ENCODE data around the gene MCF2L.
A peak's percentile ranks its signal among the peaks of the same experiment; 100 is the strongest.

The MCF2L gene

DNA sequence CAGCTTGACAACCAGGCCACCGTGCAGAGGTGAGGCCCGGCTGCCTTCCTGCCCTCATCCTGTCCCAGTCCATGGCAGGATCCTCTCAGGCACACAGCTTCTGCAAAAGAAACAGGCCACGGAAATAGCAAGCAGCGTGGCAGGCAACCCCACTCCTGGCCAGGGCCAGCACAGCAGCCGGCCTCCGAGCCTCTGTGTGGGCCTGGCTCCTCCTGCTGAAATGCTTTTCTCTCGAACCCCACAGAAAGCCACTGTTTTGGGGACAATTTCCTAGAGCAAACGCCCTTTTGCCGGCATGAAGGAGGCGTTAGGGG is 97.1 kb downstream of the MCF2L start:
- no peaks in the 10 kb centered on the region for H3K36me3 ChIP-seq (ENCODE audit: insufficient read depth, low read length)
- no peak overlapping the region for H3K4me3 ChIP-seq (ENCODE audit: low read length)
- H3K9me3 ChIP-seq (ENCODE audit: insufficient read depth, low read depth, low read length) = no peaks in the 10 kb centered on the region
- no peak overlapping the region for H3K9ac ChIP-seq (ENCODE audit: low read depth, low read length)
- H3K27me3 ChIP-seq (ENCODE audit: insufficient read depth, low read length) = no peaks in the 10 kb centered on the region
- WGBS = 96% methylated on average over 10 of the region's 10 CpGs
- H3K27ac ChIP-seq (ENCODE audit: low read depth, low read length) = no peak overlapping the region
- no peaks in the 10 kb centered on the region; the same call in 1 of the 2 replicates for H3K4me1 ChIP-seq (ENCODE audit: insufficient read depth, low read length)

DNA sequence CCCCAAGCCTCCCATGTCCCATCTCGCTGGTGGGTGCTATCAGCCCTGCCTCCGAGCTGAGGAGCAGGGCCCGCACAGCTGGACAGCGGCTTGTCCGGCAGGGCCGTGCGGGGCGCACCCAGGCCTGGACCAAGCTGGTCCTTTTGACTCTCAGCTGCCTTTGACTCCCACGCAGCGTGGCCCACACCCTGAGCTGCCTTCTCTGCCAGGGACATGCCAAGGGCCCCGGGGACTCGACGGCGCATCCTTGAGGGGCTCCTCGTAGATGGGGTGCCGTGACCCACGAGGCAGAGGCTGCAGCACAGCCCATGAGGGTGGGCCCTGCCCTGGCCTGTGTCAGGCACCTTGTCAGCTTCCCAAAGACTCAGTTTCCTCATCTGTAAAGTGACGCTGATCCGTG is 97.7 kb downstream of the MCF2L start:
- Histone ChIP-seq H3K27ac (ENCODE audit: low read depth, low read length) (no peak overlapping the region), H3K4me1 (ENCODE audit: insufficient read depth, low read length) (no peaks in the 10 kb centered on the region; the same call in 1 of the 2 replicates), H3K9me3 (ENCODE audit: insufficient read depth, low read depth, low read length) (no peaks in the 10 kb centered on the region), H3K4me3 (ENCODE audit: low read length) (no peak overlapping the region), H3K36me3 (ENCODE audit: insufficient read depth, low read length) (no peaks in the 10 kb centered on the region), H3K9ac (ENCODE audit: low read depth, low read length) (no peak overlapping the region), H3K27me3 (ENCODE audit: insufficient read depth, low read length) (no peaks in the 10 kb centered on the region)
- WGBS = 96% methylated on average over 19 of the region's 19 CpGs

DNA sequence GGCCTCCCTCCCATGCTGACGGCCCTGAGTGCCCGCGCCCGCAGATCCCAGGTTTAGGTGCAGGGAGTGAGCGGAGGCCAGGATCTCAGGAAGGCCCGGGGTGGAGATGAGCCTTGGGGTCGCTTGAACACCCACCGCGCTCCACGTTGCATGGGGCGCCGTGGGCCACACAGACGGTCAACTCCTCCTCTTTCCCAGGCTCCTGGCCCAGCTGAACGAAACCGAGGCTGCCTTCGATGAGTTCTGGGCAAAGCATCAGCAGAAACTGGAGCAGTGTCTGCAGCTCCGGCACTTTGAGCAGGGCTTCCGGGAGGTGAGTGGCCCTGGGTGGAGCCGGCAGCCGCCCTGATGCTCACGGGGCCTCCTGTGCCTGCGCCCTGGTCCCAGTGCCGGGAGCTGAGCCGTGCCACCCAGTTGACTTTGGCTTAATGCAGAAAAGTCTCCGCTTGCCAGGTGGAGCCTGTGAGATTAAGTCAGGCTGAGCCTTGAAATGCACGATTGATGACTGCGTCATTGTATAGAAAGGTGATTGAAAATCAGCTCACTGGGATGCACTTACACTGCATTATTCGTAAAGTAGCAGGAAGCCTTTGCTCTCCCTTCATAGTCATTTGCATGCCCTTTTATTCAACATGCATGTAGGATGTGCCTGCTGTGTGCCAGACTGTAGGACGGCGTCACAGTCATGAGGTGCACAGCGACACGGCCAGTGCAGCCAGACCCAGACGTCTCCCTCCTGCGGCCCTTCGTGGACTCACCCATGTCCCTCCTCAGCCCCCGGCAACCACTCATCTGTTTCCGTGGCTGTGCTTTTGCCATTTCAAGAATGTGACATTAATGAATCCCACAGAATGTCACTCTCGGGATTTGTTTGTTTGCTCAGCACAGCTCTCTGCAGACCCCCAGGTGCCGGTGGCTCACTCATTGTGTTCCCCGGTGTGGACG is 101.1 kb downstream of the MCF2L start:
- no peaks in the 10 kb centered on the region for H3K36me3 ChIP-seq (ENCODE audit: insufficient read depth, low read length)
- H3K9me3 ChIP-seq (ENCODE audit: insufficient read depth, low read depth, low read length) = no peaks in the 10 kb centered on the region
- H3K27ac ChIP-seq (ENCODE audit: low read depth, low read length) = peak overlapping the region; percentile 30; the same call in 1 of the 2 replicates
- WGBS = 86% methylated on average over 41 of the region's 41 CpGs
- H3K9ac ChIP-seq (ENCODE audit: low read depth, low read length) = no peak overlapping the region
- H3K27me3 ChIP-seq (ENCODE audit: insufficient read depth, low read length) = no peaks in the 10 kb centered on the region
- no peaks in the 10 kb centered on the region for H3K4me1 ChIP-seq (ENCODE audit: insufficient read depth, low read length)
- H3K4me3 ChIP-seq (ENCODE audit: low read length) = no peak overlapping the region

DNA sequence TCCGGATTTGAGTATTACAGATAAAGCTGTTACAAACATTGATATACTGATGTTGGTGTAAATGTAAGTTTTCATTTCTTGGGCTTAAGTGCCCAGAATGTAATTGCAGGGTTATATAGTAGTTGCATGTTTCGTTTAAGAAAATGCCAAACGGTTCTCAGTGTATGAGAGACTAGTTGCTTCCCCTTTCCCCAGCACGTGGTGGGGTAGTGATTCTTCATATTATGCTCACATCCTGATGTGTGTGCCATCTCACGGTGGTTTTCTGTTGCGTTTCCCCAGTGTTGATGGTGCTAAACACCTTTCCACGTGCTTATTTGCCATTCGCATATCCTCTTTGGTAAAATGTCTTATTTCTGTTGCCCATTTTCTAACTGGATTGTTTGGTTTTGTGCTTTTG is 101.8 kb downstream of the MCF2L start:
- Histone ChIP-seq H3K27me3 (ENCODE audit: insufficient read depth, low read length) (no peaks in the 10 kb centered on the region), H3K4me1 (ENCODE audit: insufficient read depth, low read length) (no peaks in the 10 kb centered on the region), H3K4me3 (ENCODE audit: low read length) (no peak overlapping the region), H3K27ac (ENCODE audit: low read depth, low read length) (no peak overlapping the region), H3K9me3 (ENCODE audit: insufficient read depth, low read depth, low read length) (no peaks in the 10 kb centered on the region), H3K36me3 (ENCODE audit: insufficient read depth, low read length) (no peaks in the 10 kb centered on the region), H3K9ac (ENCODE audit: low read depth, low read length) (no peak overlapping the region)
- WGBS = 86% methylated on average over 8 of the region's 8 CpGs

DNA sequence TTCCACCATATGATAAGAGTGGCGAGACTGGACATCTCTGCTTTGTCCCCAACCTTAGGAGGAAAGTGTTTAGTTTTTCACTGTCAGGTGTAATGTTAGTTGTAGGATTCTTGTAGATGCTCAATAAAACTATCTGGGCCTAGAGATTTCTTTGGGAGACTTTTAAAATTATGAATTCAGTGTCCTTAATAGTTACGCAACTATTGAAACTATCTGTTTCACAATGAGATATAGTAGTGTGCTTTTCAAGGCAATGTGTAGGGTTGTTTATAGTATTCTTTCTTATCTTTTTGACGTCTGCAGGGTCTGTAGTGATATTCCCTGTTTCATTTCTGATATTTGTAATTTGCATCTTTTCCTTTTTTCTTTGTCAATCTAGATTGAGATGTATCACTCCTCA is 103.4 kb downstream of the MCF2L start:
- no peak overlapping the region for H3K9ac ChIP-seq (ENCODE audit: low read depth, low read length)
- no peak overlapping the region for H3K4me3 ChIP-seq (ENCODE audit: low read length)
- 100% methylated on average over 3 of the region's 3 CpGs for WGBS

DNA sequence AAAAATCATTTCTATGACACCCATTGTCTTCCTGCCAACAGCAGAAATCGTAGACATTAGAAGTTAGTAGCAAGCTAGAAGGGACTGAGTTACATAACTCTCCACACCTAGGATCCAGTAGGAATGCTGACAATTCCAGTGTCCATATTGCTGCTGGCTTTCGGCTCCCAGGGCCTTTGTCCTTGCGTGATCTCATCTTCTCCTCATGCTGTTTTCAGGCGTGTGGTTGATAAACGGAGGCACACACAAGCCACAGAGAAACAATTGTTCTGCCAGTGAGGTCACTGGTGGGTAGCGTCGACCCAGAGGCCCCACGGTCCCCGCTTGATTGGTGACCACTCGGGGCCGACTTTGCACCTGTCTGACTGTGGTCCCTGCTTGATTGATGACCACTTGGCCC is 104.9 kb downstream of the MCF2L start:
- WGBS = 94% methylated on average over 11 of the region's 11 CpGs

More for the DNA sequence above, 103.4 kb downstream of the MCF2L start:
- Histone ChIP-seq H3K9me3 (ENCODE audit: insufficient read depth, low read depth, low read length) (no peaks in the 10 kb centered on the region), H3K27ac (ENCODE audit: low read depth, low read length) (no peak overlapping the region), H3K4me1 (ENCODE audit: insufficient read depth, low read length) (no peaks in the 10 kb centered on the region), H3K36me3 (ENCODE audit: insufficient read depth, low read length) (no peaks in the 10 kb centered on the region), H3K27me3 (ENCODE audit: insufficient read depth, low read length) (no peaks in the 10 kb centered on the region)

DNA sequence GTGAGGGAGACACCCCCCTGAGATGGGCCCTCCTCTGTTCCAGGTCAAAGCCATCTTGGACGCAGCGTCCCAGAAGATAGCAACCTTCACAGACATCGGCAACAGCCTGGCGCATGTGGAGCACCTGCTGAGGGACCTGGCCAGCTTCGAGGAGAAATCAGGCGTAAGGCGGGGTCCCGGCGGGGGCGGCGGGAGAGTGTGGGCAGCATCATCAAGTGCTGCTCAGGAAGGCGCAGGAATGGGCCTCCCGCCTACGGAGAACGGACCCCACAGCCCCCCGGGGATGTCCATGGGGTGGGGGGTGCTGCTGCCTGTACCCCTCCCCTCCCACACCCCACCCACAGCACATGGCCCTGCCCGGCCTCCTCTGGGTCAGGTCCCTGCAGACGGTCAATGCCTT is 105.4 kb downstream of the MCF2L start:
- H3K27me3 ChIP-seq (ENCODE audit: insufficient read depth, low read length) = no peaks in the 10 kb centered on the region
- no peaks in the 10 kb centered on the region for H3K4me1 ChIP-seq (ENCODE audit: insufficient read depth, low read length)
- no peak overlapping the region for H3K4me3 ChIP-seq (ENCODE audit: low read length)
- 0 out of 2 replicates have a peak, but pooled peaks cover 3% of the 10 kb centered on the region for H3K36me3 ChIP-seq (ENCODE audit: insufficient read depth, low read length)
- 94% methylated on average over 18 of the region's 18 CpGs for WGBS
- no peaks in the 10 kb centered on the region for H3K9me3 ChIP-seq (ENCODE audit: insufficient read depth, low read depth, low read length)
- no peak overlapping the region for H3K9ac ChIP-seq (ENCODE audit: low read depth, low read length)
- no peak overlapping the region for H3K27ac ChIP-seq (ENCODE audit: low read depth, low read length)

More for the DNA sequence above, 104.9 kb downstream of the MCF2L start:
- H3K36me3 ChIP-seq (ENCODE audit: insufficient read depth, low read length) = 0 out of 2 replicates have a peak, but pooled peaks cover 2% of the 10 kb centered on the region
- no peak overlapping the region for H3K4me3 ChIP-seq (ENCODE audit: low read length)
- H3K9me3 ChIP-seq (ENCODE audit: insufficient read depth, low read depth, low read length) = no peaks in the 10 kb centered on the region
- no peak overlapping the region for H3K27ac ChIP-seq (ENCODE audit: low read depth, low read length)
- H3K27me3 ChIP-seq (ENCODE audit: insufficient read depth, low read length) = no peaks in the 10 kb centered on the region
- H3K9ac ChIP-seq (ENCODE audit: low read depth, low read length) = no peak overlapping the region
- no peaks in the 10 kb centered on the region for H3K4me1 ChIP-seq (ENCODE audit: insufficient read depth, low read length)

DNA sequence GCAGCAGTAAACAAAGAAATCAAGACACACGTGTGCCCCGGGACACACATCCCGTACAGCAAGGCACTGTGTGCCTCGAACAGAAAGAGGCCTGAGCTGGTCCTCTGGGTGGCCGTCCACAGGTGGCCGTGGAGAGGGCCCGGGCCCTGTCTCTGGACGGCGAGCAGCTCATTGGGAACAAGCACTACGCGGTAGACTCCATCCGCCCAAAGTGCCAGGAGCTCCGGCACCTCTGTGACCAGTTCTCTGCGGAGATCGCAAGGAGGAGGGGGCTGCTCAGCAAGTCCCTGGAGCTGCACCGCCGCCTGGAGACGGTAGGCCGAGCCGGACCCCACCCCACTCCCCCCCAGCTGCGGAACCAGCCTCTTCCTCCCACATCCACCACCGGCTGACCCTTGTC is 105.9 kb downstream of the MCF2L start:
- no peaks in the 10 kb centered on the region for H3K9me3 ChIP-seq (ENCODE audit: insufficient read depth, low read depth, low read length)
- no peak overlapping the region for H3K9ac ChIP-seq (ENCODE audit: low read depth, low read length)
- 0 out of 2 replicates have a peak, but pooled peaks cover 3% of the 10 kb centered on the region for H3K36me3 ChIP-seq (ENCODE audit: insufficient read depth, low read length)
- no peaks in the 10 kb centered on the region for H3K27me3 ChIP-seq (ENCODE audit: insufficient read depth, low read length)
- H3K4me3 ChIP-seq (ENCODE audit: low read length) = no peak overlapping the region
- no peaks in the 10 kb centered on the region for H3K4me1 ChIP-seq (ENCODE audit: insufficient read depth, low read length)
- H3K27ac ChIP-seq (ENCODE audit: low read depth, low read length) = no peak overlapping the region
- 95% methylated on average over 22 of the region's 22 CpGs for WGBS

DNA sequence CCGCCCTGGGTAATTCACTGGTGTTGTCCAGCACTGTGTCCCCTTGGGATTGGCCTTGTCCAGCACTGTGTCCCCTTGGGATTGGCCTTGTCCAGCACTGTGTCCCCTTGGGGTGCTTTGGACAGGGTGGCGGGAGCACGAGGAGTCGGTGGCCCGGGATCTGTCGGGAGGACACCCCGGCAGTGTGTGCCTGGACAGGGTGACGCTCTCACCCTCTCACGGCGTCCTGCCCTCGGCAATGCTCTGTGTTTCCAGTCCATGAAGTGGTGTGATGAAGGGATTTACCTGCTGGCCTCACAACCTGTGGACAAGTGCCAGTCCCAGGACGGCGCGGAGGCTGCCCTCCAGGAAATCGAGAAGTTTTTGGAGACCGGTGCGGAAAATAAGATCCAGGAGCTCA is 106.7 kb downstream of the MCF2L start:
- Histone ChIP-seq H3K9me3 (ENCODE audit: insufficient read depth, low read depth, low read length) (no peaks in the 10 kb centered on the region), H3K4me1 (ENCODE audit: insufficient read depth, low read length) (no peaks in the 10 kb centered on the region), H3K36me3 (ENCODE audit: insufficient read depth, low read length) (0 out of 2 replicates have a peak, but pooled peaks cover 3% of the 10 kb centered on the region), H3K4me3 (ENCODE audit: low read length) (no peak overlapping the region), H3K9ac (ENCODE audit: low read depth, low read length) (no peak overlapping the region), H3K27me3 (ENCODE audit: insufficient read depth, low read length) (no peaks in the 10 kb centered on the region), H3K27ac (ENCODE audit: low read depth, low read length) (no peak overlapping the region)
- WGBS = 98% methylated on average over 17 of the region's 17 CpGs

DNA sequence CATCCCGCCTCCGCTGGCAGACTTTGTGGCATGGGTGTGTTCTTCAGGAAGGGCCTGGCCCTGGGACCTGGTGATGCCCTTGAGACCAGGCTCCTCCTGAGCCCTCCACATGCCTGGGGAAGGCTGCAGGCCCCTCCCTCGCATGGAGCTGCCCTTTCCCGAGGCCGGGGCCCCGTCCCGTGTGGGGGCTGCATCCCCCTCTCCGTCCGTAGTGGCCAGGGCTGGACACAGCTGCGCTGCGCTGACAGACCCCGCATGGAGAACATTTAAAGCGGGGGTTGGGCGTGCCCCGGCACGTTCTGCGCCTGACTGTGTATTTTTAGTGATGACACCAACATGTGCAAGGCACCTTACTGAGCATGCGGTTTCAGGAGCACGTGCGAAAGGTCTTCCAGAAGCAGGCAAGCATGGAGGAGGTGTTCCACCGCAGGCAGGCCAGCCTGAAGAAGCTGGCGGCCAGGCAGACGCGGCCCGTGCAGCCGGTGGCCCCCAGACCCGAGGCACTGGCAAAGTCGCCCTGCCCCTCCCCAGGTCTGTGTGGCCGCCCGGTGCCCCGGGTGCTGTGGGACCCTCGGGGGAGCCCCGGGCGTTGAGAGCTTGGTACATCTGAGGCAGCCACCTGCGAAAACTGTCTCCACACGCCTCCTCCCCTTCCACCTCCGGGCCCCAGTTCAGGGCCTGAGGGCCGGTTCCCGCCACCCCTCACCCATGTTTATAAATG is 107.8 kb downstream of the MCF2L start:
- no peaks in the 10 kb centered on the region for H3K27me3 ChIP-seq (ENCODE audit: insufficient read depth, low read length)
- no peaks in the 10 kb centered on the region for H3K4me1 ChIP-seq (ENCODE audit: insufficient read depth, low read length)
- no peak overlapping the region for H3K27ac ChIP-seq (ENCODE audit: low read depth, low read length)
- WGBS = 96% methylated on average over 39 of the region's 39 CpGs
- H3K4me3 ChIP-seq (ENCODE audit: low read length) = no peak overlapping the region
- 0 out of 2 replicates have a peak, but pooled peaks cover 3% of the 10 kb centered on the region for H3K36me3 ChIP-seq (ENCODE audit: insufficient read depth, low read length)
- H3K9ac ChIP-seq (ENCODE audit: low read depth, low read length) = no peak overlapping the region; the same call in 1 of the 2 replicates
- no peaks in the 10 kb centered on the region for H3K9me3 ChIP-seq (ENCODE audit: insufficient read depth, low read depth, low read length)

DNA sequence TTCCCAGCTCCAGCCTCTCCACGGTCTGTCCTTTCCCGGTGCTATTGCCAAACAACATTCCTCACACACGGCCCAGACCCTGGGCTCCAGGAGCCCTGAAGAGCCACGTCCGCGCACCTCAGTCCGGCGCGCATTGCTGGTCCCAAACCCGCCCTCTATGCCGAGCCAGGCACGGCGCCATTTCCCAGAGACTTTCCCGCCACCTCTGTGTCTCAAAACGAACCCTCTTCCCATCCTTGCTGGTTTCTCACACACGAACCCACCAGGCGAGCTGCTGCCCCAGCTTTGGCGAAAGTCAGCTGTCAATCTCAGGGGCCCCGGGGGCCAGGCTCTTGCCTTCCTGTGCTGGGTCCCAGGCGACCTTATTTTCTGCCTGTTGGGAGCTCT is 108.5 kb downstream of the MCF2L start:
- no peak overlapping the region for H3K27ac ChIP-seq (ENCODE audit: low read depth, low read length)
- H3K36me3 ChIP-seq (ENCODE audit: insufficient read depth, low read length) = 0 out of 2 replicates have a peak, but pooled peaks cover 3% of the 10 kb centered on the region
- no peak overlapping the region for H3K9ac ChIP-seq (ENCODE audit: low read depth, low read length)
- no peaks in the 10 kb centered on the region for H3K9me3 ChIP-seq (ENCODE audit: insufficient read depth, low read depth, low read length)
- 95% methylated on average over 20 of the region's 20 CpGs for WGBS
- H3K4me1 ChIP-seq (ENCODE audit: insufficient read depth, low read length) = no peaks in the 10 kb centered on the region
- H3K27me3 ChIP-seq (ENCODE audit: insufficient read depth, low read length) = no peaks in the 10 kb centered on the region
- no peak overlapping the region for H3K4me3 ChIP-seq (ENCODE audit: low read length)
